ENCODE data around the gene SMIM41.

SMIM41 gene

GRCh38 chr12:52090291-52090690 is 10.8 kb downstream of the SMIM41 start:
- TF ChIP-seq EZH2phosphoT487 (IDR thresholded peaks at IDR 0.05; ENCODE audit: borderline replicate concordance) (no peak), CTCF (conservative IDR thresholded peaks at IDR 0.05; ENCODE audit: low read length) (no peak)
- Histone ChIP-seq H3K4me2 (ENCODE audit: low read depth, low read length, poor library complexity, severe bottlenecking) (no peak overlapping the region), H3K27me3 (ENCODE audit: insufficient read depth, low read length, poor library complexity, severe bottlenecking) (peaks cover 3% of the 10 kb centered on the region)

GRCh38 chr12:52091061-52091460 is 11.6 kb downstream of the SMIM41 start:
- no peaks in the 10 kb centered on the region for H3K9me3 ChIP-seq (ENCODE audit: insufficient read depth, low read depth, low read length)
- no peaks in the 10 kb centered on the region for H3F3A ChIP-seq (ENCODE audit: low read depth)
- H3K79me2 ChIP-seq (ENCODE audit: insufficient read depth, low read length), result no peaks in the 10 kb centered on the region
- H3K4me2 ChIP-seq (ENCODE audit: low read depth, low read length, poor library complexity, severe bottlenecking), result no peak overlapping the region
- no peaks in the 10 kb centered on the region for H3K36me3 ChIP-seq (ENCODE audit: insufficient read depth, low read length)
- no peak overlapping the region for H3K4me3 ChIP-seq (ENCODE audit: low read length, poor library complexity, severe bottlenecking)
- no peak for TF ChIP-seq CTCF (conservative IDR thresholded peaks at IDR 0.05; ENCODE audit: low read length)
- TF ChIP-seq EZH2phosphoT487 (IDR thresholded peaks at IDR 0.05; ENCODE audit: borderline replicate concordance), result no peak
- H3K4me1 ChIP-seq (ENCODE audit: insufficient read depth, low read length, poor library complexity, severe bottlenecking), result no peaks in the 10 kb centered on the region
- H4K20me1 ChIP-seq (ENCODE audit: insufficient read depth, low read length, poor library complexity, severe bottlenecking), result no peaks in the 10 kb centered on the region
- H2AFZ ChIP-seq (ENCODE audit: low read length), result no peak overlapping the region
- no peak overlapping the region for H3K9ac ChIP-seq (ENCODE audit: low read depth, low read length, poor library complexity, severe bottlenecking)
- H3K27me3 ChIP-seq (ENCODE audit: insufficient read depth, low read length, poor library complexity, severe bottlenecking), result peaks cover 3% of the 10 kb centered on the region
- H3K9me2 ChIP-seq (replicated peaks; ENCODE audit: low read depth, low read length), result no peaks in the 10 kb centered on the region

More at GRCh38 chr12:52090291-52090690, 10.8 kb downstream of the SMIM41 start:
- Histone ChIP-seq H2AFZ (ENCODE audit: low read length) (no peak overlapping the region), H3K9me3 (ENCODE audit: insufficient read depth, low read depth, low read length) (no peaks in the 10 kb centered on the region), H3K4me1 (ENCODE audit: insufficient read depth, low read length, poor library complexity, severe bottlenecking) (no peaks in the 10 kb centered on the region), H3F3A (ENCODE audit: low read depth) (no peaks in the 10 kb centered on the region), H3K4me3 (ENCODE audit: low read length, poor library complexity, severe bottlenecking) (no peak overlapping the region), H3K9me2 (replicated peaks; ENCODE audit: low read depth, low read length) (no peaks in the 10 kb centered on the region), H3K9ac (ENCODE audit: low read depth, low read length, poor library complexity, severe bottlenecking) (no peak overlapping the region), H4K20me1 (ENCODE audit: insufficient read depth, low read length, poor library complexity, severe bottlenecking) (no peaks in the 10 kb centered on the region), H3K36me3 (ENCODE audit: insufficient read depth, low read length) (no peaks in the 10 kb centered on the region), H3K79me2 (ENCODE audit: insufficient read depth, low read length) (no peaks in the 10 kb centered on the region)

- Histone ChIP-seq H3K79me2 (ENCODE audit: insufficient read depth, low read length) (no peaks in the 10 kb centered on the region), H3K9me2 (replicated peaks; ENCODE audit: low read depth, low read length) (no peaks in the 10 kb centered on the region), H3K4me1 (ENCODE audit: insufficient read depth, low read length, poor library complexity, severe bottlenecking) (no peaks in the 10 kb centered on the region), H3K36me3 (ENCODE audit: insufficient read depth, low read length) (no peaks in the 10 kb centered on the region), H3K4me2 (ENCODE audit: low read depth, low read length, poor library complexity, severe bottlenecking) (no peak overlapping the region), H3K27me3 (ENCODE audit: insufficient read depth, low read length, poor library complexity, severe bottlenecking) (peaks cover 3% of the 10 kb centered on the region), H3F3A (ENCODE audit: low read depth) (no peaks in the 10 kb centered on the region), H3K9ac (ENCODE audit: low read depth, low read length, poor library complexity, severe bottlenecking) (no peak overlapping the region), H2AFZ (ENCODE audit: low read length) (no peak overlapping the region), H3K9me3 (ENCODE audit: insufficient read depth, low read depth, low read length) (no peaks in the 10 kb centered on the region), H3K4me3 (ENCODE audit: low read length, poor library complexity, severe bottlenecking) (no peak overlapping the region), H4K20me1 (ENCODE audit: insufficient read depth, low read length, poor library complexity, severe bottlenecking) (no peaks in the 10 kb centered on the region)
- TF ChIP-seq EZH2phosphoT487 (IDR thresholded peaks at IDR 0.05; ENCODE audit: borderline replicate concordance) (no peak), CTCF (conservative IDR thresholded peaks at IDR 0.05; ENCODE audit: low read length) (no peak)
Observed at GRCh38 chr12:52091869-52092268, 12.4 kb downstream of the SMIM41 start.
